ENCODE results near the gene CIB2. TPM values are rescaled to one million over a fixed set of nuclear protein-coding genes. Genes with fewer than 3 reads are reported as not detected.

Gene CIB2
- polyA plus RNA-seq, 1 donor from 2014 or later = 32.4 TPM

GRCh38 chr15:78107471-78107870, 23.8 kb downstream of the CIB2 start:
- Histone ChIP-seq H3K9me3 (ENCODE audit: low read length) (no peaks in the 10 kb centered on the region), H3K79me2 (replicated peaks; ENCODE audit: insufficient read depth, low read length) (no peaks in the 10 kb centered on the region), H3F3A (ENCODE audit: insufficient read depth, low read length, poor library complexity, severe bottlenecking) (no peaks in the 10 kb centered on the region), H3K9ac (ENCODE audit: low read length) (no peak overlapping the region), H3K36me3 (ENCODE audit: insufficient read depth, low read length) (no peaks in the 10 kb centered on the region), H3K4me3 (ENCODE audit: low read length) (no peak overlapping the region), H3K27ac (ENCODE audit: low read length) (no peak overlapping the region), H4K20me1 (ENCODE audit: insufficient read depth) (no peaks in the 10 kb centered on the region), H3K27me3 (ENCODE audit: insufficient read depth, low read depth, low read length) (no peaks in the 10 kb centered on the region), H3K4me2 (ENCODE audit: low read length) (no peak overlapping the region), H2AFZ (ENCODE audit: low read depth, low read length) (no peak overlapping the region), H3K9me2 (ENCODE audit: insufficient read depth, low read length) (no peaks in the 10 kb centered on the region)
- no peak for TF ChIP-seq EP300 (conservative IDR thresholded peaks at IDR 0.05; ENCODE audit: poor library complexity, severe bottlenecking)
- no peak for TF ChIP-seq CTCF (IDR thresholded peaks at IDR 0.05; ENCODE audit: poor library complexity, severe bottlenecking)
- no peak for TF ChIP-seq TAF1 (IDR thresholded peaks at IDR 0.05; ENCODE audit: low read depth)
- no peak for TF ChIP-seq SMC3 (conservative IDR thresholded peaks at IDR 0.05; ENCODE audit: poor library complexity)
- no peak for TF ChIP-seq MXI1 (conservative IDR thresholded peaks at IDR 0.05; ENCODE audit: poor library complexity, severe bottlenecking)
- TF ChIP-seq RAD21 (conservative IDR thresholded peaks at IDR 0.05) = no peak
- TF ChIP-seq POLR2AphosphoS5 (IDR thresholded peaks at IDR 0.05) = no peak
- no peak for TF ChIP-seq EZH2 (IDR thresholded peaks at IDR 0.05; ENCODE audit: borderline replicate concordance, insufficient read depth, low read length, poor library complexity, severe bottlenecking)
- no peak for TF ChIP-seq REST (IDR thresholded peaks at IDR 0.05; ENCODE audit: borderline replicate concordance)

DNA sequence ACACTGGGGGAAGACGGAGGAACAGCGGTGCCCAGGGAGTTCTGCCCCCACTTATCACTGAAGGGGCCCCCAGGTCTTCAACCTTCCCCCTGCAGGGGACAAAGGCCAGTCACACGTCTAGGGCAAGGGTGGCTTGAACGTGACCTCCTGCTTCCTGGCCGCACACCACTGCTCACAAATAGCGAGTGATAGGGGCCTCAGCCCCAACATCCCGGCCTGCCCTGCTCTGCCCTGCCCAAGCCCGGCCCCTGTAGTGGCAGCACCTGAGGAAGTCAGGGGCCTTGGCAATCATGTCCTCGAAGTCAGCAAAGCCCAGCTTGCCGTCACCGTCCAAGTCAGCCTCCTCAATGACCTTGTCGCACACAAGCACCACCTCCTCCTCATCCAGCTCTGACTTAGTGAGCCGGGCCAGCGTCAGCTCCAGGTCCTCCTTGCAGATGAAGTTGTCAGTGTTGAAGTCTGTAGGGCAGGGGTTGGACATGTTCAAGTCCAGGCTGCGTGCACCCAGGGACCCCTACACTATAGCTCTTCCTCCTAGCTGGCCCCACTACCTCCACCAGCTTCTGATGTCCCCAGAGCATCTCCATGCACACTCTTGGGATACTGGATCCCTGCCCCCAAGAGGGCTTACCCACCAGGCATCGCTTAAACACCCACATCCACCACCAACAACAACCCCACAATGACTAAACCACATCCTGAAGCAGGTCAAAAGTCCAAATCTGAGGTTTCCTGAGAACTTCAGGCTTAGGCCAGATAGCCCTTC, 25.6 kb downstream of the CIB2 start:
- Histone ChIP-seq H3K4me2 (ENCODE audit: low read length) (no peak overlapping the region), H3K9me3 (ENCODE audit: low read length) (no peaks in the 10 kb centered on the region), H4K20me1 (ENCODE audit: insufficient read depth) (no peaks in the 10 kb centered on the region), H3K4me3 (ENCODE audit: low read length) (no peak overlapping the region), H3K9ac (ENCODE audit: low read length) (no peak overlapping the region), H3K9me2 (ENCODE audit: insufficient read depth, low read length) (no peaks in the 10 kb centered on the region), H3K27ac (ENCODE audit: low read length) (no peak overlapping the region), H3K79me2 (replicated peaks; ENCODE audit: insufficient read depth, low read length) (no peaks in the 10 kb centered on the region), H3K27me3 (ENCODE audit: insufficient read depth, low read depth, low read length) (no peaks in the 10 kb centered on the region), H3F3A (ENCODE audit: insufficient read depth, low read length, poor library complexity, severe bottlenecking) (no peaks in the 10 kb centered on the region), H3K36me3 (ENCODE audit: insufficient read depth, low read length) (no peaks in the 10 kb centered on the region), H2AFZ (ENCODE audit: low read depth, low read length) (no peak overlapping the region)
- no peak for TF ChIP-seq RAD21 (conservative IDR thresholded peaks at IDR 0.05)
- TF ChIP-seq REST (IDR thresholded peaks at IDR 0.05; ENCODE audit: borderline replicate concordance) = no peak
- TF ChIP-seq SMC3 (conservative IDR thresholded peaks at IDR 0.05; ENCODE audit: poor library complexity) = no peak
- TF ChIP-seq CTCF (IDR thresholded peaks at IDR 0.05; ENCODE audit: poor library complexity, severe bottlenecking) = no peak
- no peak for TF ChIP-seq TAF1 (IDR thresholded peaks at IDR 0.05; ENCODE audit: low read depth)
- no peak for TF ChIP-seq MXI1 (conservative IDR thresholded peaks at IDR 0.05; ENCODE audit: poor library complexity, severe bottlenecking)
- no peak for TF ChIP-seq EP300 (conservative IDR thresholded peaks at IDR 0.05; ENCODE audit: poor library complexity, severe bottlenecking)
- no peak for TF ChIP-seq EZH2 (IDR thresholded peaks at IDR 0.05; ENCODE audit: borderline replicate concordance, insufficient read depth, low read length, poor library complexity, severe bottlenecking)
- no peak for TF ChIP-seq POLR2AphosphoS5 (IDR thresholded peaks at IDR 0.05)

Data from neural cell (in vitro differentiated cells).